EL (cell line): ENCODE data around the gene PRKCE.

Source experiments
- DNase-seq: peaks from one replicate; pipeline ENCODE4 v3.0.0-alpha.2; 2016

The PRKCE gene

DNA sequence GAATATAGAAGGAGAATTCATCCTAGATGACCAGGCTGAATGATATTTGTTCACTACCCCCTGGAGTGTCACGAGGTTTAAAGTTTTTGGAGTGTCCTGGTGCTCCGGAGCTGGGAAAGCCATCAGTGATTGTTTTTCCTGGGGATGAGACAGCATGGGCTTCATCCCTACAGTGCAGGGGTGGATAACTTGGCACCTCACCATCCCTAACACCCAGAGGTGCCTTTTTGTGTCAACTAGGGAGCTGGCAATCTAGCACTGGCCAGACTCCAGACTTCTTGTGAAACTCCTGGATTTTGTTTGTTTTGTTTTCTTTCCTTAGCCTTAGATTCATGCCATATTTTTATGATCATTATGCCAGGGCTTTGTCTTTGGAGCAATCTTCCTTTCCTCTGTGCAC is 164.8 kb downstream of the PRKCE start:
- DNase-seq = peak; percentile 49

DNA sequence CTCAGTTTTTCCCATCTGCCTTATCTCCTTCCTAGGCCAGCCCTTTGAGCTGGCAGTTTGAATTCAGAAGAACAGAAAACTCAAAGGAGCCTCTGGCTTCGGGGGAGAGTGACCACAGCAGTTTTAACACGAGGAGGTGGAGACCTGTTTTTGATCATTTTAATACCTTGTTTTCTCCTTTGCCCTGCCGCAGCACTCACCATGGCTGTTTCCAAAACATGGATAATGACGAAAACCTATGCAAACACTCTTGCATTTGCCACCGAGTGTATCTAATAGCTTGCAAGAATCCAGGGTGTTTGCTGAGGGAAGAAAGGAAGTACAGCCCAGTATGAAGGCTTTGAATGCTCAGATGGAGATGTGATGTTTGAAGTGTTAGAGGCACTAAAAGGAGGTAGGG is 167.1 kb downstream of the PRKCE start:
- DNase-seq = no peak

DNA sequence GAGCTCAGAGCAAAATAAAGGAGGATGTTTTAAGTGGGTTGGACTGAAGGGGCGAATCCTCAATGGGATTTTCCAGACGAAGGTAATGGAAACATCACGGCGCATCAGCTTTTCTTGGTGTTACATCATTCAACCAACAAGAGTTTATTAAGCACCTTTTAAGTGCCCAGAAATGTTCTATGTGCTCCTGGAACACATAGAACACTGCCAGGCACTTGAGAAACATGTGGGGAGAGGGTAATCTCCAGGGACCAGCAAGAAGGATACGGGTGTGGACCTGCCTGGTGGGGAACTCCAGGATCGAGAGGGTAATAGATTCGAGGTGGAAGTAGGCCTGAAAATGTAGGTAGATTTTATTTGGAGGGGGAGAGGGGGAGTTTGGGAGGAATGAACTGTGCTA is 168.6 kb downstream of the PRKCE start:
- no peak for DNase-seq

DNA sequence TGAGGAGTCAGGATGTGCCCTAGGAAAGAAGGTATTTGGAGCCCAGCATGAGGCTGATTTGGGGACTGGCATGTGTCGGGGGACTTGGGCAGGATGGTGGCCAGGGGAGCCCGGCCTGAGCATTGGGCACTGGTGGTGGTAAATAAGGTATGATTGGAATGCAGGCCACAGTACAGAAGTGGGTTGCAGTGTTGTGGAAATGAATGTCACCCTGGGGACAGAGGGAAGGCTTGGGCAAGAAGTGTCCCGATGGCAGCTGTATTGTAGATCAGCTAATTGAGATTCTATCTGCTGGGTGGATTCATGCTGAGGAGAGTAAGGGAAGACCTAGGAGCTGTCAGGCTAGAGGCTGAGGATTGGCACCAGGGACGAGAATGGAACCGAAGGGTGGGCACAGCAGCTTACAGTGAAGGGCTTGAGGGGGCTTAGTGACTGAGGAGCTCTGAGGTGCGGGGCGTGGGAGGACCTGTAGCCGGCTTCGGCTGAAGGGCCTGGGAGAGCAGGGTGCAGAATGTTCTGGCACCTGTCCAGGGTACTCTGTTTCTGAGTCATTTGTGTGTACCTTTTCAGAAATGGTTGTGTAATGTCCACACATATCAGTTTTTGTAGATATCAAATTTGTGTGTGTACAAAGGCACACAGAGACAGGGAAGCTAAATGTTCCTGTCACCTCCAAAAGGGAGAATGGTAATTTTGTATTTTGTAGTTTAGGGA is 170.2 kb downstream of the PRKCE start:
- DNase-seq = peak; percentile 48

DNA sequence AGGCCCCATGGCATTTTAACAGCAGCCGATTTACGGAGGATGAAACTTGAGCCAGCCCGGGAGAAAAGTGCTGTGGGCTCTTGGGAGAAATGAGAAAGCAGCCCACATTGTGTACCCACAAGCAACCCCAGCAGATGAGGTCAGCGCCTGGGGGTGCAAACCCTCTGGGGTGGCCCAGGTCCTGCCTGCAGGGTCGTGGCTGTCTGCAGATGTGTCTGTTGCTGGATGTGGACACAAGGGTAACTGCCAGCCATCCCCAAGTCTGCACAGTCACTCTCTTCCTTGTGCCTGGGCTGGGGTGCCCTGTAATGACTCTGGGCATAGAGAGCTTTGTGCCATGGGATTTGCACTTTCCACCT is 170.8 kb downstream of the PRKCE start:
- peak; percentile 23 for DNase-seq

DNA sequence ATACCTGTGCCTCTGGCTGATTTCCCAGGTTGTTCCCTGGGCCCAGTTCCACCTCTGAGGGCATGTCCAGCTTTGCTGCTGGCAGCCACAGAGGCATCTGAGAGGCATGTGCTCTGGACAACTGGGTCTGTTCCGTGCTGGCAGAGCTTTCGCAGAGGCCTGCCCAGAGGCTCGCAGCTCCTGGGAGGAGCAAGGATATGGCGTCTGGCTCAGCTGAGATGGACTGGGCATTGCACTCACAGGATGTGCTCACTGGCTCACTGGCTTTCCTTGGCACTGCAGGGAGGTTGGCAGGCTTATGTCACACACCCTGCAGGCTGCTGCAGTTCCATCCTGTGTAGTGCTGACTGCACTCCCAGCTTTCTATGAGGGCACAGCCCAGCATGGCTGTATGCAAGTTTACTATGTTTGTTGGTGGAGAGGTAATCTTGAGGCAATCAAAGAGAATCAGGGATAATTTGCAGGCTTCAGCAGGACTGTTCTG is 172.3 kb downstream of the PRKCE start:
- DNase-seq = no peak

DNA sequence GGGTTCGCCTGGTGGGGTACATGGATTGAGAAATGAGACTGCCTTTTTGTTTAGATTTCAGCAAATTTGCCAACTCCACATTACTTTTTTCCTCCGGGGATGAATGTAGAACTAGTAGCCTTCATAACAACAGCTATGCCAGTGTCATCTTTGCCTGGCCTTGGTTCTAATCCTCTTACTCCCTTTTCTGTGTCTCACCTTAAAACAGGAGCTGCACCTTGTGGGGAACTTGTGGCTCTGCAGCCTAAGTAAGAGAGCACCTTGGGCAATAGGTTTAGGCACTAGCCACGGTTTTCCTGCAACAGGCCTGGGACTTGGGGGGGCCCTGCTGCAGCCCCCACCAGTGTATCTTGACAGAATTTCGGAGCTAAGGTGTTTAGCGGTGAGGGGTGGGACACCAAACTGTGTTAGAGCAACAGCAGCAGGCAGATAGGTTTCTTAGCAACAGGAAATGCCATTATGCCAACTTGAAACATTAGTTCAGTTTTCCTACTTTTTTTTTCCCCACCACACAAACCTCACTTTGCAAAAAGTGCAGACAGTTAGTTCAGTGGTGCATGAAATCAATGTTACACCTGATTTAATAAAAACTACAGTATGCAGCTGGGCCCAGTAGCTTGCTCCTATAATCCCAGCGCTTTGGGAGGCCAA is 173.7 kb downstream of the PRKCE start:
- DNase-seq = no peak

DNA sequence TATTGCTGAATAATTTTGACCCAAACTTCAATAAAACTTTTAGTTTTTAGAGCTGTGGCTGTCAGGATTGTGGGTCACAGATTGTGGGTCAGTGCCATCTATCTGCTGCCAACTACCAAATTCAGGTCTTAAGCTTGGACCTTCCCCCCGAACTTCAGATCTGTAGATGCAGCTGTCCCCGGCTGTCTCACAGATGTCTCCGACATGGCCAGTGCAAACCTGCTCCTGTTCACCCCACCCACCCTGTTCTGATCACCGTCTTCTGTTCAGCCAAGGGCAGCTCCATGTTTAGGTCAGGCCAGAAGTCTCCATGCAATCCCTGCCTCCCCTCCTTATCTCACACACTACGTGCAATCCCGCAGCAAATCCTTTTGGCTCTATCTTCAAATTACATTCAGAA is 175.0 kb downstream of the PRKCE start:
- no peak for DNase-seq

DNA sequence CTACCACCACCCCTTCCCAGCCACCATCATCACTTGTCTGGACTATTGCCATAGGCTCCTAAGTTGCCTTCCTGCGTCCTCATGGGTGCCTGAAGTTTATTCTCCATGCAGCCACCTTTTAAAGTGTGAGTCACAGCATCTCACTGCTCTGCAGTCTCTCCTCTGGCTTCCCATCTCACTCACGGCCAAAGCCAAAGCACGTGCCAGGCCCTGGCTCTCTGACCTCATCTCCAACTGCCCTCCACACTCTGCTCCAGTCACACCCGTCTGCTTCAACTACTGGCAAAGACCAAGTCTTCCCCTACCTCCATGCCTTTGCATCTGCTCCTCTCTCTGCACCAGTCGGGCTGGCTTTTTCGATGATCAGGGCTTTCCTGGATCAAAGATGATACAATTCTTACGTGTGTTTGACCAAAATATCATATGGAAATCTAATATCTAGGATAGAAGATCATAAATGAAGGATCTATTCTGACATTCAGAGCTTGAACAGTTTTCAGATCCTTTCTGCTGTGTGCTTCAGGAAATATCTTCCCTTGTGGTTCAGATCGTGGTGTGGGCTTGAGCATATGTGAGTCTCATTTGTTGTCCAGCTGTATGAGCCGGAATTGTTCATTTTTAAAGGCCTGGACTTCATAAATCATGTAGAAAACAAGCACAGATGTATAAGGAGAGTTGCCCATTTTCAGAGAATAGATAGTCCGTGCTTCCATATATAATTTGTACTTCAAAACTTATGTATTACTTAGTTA is 175.6 kb downstream of the PRKCE start:
- DNase-seq = peak; percentile 78

DNA sequence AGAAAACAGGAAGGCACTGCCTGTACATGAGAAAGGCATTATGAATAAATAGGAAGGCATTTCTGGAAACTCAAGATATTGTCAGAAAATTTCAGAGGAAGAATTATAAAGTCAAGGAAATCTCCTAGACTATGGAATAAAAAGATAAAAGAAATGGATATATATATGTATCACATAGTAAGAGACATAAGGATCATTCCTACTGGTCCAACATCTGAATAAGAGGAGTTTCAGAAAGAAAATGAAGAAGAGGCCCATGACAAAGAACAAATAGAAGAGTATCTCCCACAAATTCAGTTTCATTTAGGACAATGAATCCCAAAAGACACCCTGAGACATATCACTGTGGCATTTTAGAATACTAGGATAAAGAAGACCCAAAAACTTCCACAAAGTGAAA is 178.8 kb downstream of the PRKCE start:
- DNase-seq = no peak

DNA sequence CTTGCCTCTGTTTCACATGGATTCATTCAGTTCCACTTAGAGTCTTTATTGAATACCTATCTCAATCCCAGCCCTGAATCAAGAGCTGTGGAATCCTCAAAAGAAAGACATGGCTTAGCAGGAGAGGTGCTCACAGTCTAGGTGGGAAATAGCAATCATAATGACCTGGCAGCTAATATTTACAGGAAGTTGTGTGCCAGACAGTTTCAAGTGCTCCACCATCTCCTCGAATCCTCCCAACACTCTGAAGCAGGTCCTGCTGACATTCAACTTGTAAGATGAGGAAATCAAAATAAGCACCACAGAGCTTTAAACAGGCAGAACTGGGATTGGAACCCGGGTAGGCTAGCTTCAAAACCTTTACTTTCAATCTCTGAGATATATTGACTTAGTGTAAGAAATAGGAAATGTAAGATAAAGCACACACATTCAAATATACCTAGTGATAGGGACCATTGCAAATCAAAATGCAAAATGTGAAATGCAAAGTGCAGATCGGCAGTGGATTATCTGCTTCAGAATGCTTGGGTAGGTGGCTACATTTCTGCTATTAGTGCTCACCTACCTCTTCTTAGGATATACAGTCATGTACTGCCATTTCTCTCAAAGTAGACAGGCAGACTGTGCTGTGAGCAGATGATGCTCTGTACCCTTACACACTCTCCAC is 182.0 kb downstream of the PRKCE start:
- no peak for DNase-seq

DNA sequence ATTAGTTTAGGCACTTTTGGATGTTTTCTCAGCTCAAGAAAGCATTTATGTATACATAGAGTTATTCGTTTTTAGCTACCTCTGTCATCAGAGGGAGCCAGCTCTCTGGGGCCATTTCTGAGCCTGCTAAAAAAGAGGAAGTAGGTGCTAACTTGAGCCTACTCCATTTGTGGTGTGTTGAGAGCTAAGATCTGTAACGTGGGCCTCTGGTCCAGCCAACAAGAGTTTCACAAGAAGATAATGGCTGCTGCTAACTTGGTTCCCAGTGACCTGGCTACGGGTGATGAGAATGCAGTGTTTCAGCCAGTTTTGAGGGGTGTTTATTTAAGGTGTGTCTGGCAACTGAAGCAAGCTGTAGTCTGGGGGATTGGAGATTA is 182.5 kb downstream of the PRKCE start:
- no peak for DNase-seq

DNA sequence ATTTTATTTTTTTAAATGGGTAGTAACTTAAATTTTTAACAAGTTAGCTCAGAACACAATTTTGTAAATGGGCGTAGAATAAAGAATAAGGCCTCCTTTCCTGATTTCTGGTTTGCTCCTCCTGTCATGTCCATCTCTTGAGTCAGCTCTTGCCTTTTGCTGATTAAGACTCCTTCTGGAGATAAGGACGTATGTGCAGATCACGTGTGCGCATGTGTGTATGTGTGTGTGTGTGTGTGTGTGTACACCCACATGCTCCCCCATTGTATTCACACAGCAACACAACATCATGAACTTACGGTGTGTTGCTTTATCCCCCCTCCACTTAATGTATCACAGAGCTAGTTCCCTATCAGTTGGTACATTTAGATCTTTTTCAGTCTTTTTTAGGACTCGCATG is 182.9 kb downstream of the PRKCE start:
- no peak for DNase-seq

DNA sequence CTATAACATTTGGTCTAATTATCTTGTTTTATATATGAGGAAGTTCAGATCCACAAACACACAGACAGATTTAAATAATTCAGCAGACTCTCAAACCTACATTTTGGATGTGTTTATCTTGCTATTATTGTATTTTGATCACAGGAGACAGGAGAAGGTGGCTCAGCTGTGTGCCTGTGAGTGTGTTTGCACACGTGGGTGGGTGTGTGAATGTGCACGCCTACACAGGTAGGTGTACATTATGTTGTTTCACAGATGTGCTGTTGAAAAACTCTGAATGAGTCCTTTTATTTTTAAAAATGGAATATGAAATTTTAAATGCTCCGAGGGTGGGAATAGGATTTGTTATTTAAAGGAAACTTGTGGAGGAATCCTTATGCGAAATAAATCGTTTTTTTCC is 183.4 kb downstream of the PRKCE start:
- DNase-seq = no peak

DNA sequence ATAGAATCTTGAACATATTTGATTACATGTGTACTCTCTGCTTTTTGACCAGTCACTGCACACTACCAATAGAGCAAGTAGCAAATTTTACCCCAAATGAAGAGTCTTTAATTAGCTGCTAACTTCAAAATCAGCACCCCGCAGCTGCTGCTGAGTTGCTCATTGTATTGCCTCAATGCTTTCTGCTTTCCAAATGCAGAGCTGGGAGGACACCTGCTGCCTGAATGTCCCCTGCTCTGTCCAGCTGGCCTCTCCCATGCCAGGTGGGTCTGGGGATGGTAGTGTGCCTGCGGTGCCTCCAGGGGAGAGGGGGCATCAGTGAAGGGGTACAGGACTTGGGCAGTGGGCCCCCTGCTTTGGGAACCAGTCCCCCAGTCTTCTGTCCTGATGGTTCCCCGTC is 184.8 kb downstream of the PRKCE start:
- DNase-seq = no peak

DNA sequence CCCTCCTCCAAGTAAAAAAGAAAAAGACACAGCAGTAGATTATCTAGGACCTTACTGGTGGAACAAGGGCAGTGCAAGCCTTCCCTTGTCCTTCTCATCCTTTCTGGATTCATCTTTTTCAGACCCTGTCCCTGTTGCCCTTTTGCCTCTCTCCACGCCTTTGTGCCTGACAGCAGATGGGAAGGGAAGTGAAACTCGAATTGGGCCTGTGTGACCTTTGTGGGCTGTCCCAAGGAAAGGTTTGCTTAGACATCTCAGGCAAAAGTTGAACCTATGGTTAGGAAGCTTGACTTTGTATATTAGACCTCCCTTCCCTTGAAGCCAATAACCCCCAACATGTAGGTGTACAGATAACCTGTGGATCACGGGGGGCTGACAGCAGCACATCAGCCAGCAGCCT is 185.3 kb downstream of the PRKCE start:
- DNase-seq = no peak

DNA sequence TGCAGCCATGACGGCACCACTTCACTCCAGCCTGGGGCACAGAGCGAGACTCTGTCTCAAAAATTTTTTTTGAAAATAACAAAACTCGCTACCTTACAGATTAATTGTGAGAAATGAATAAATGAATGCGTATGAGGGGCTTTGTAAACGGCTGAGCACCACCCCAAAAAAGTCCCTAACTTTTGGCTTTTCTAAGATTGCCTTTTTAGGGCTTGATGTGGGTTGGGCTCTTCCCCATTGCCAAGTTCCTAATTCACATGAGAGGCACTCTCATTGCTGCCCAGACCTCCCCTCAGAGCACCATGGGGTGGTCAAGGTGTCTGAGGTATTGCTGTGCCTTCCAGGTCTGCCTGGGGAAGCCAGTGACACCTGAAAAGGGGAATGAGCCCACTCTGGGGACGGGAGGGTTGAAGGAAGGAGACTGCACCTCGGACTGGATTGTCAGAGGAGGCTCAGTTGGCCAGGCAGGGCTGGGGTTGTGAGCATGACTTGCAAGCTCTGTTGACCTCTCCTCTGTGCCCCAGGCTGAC is 186.4 kb downstream of the PRKCE start:
- DNase-seq = no peak

DNA sequence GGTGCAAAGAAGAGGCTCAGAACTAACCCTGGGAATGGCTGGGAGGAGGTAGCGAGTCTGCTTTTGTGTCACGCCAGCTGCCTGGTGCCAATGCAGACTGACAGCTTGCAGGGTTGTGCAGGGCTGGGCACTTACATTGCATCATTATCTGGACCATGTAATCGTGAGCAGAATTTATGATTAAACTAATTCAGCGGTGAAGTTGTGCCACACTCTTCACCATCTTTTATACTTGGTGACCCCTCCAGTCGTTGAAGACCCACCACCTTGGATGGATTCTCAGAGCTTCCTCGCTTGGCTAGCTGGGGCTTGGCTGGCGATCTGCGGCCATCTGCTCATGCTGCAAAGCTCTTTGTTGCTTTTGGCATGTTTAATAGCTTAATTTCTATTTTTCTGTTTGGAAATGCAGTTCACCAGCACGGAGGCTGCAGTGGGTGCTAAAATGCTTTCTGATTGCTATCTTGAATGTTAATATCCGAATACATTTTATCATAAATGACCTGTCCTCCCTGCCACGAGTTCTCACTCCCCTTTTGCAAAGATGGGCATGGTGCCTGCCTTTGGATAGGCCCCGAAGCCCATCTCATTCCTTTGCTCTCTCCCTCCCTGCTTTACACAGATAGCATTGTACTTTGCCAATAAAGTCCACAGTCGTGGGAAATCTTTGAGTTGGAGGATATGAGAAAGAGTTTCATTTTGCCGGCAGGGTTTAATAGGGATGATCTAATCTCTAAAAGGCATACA is 188.2 kb downstream of the PRKCE start:
- peak; percentile 56 for DNase-seq

DNA sequence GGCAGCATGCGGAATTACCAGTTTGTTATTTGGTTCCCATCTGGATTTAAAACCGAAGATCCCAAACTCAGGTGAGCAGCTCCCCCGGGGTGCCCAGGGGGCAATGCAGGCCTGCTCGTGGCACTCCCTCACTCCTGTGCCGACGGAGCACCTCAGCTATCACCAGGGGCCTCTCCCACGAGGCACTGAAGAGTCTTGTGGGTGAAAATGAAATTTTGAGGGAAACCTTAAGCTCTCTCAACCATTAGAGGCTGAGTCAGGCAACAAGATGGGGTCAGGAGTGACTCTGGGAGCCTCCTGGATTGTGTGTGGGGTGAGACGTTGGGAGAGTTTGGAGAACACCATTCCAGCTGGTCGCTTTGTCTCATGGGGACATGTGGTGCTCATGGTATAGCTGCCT is 189.0 kb downstream of the PRKCE start:
- DNase-seq = no peak

DNA sequence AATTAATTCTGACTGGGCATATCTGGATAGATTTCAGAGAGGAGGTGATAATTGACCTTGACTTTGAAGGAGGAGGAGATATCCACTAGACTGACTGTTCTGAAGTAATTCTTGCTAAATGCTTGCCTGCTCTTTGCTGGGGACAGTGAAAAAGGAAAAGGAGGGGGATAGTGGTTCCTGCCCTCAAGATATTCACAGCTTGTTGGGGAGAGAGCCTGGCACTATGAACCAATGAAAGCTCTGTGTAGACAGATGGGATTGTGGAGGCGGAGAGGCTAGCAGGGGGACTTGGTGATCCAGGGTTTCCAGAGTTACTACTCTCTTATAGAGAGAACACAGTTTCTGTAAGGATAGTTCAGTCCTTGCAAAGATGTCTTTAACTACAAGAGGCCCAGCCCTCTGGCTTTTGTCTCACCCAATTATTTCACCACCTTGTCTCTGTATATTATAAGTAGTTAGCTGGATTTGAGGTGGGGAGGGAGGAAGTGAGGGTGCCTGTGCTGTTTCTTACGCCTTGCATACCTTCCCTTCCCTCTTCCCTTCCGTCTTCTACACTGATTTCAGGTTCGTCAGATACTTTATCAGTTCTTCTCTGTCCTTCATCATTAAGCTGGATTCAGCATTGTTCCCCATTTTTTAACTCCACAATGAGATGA is 190.4 kb downstream of the PRKCE start:
- no peak for DNase-seq

DNA sequence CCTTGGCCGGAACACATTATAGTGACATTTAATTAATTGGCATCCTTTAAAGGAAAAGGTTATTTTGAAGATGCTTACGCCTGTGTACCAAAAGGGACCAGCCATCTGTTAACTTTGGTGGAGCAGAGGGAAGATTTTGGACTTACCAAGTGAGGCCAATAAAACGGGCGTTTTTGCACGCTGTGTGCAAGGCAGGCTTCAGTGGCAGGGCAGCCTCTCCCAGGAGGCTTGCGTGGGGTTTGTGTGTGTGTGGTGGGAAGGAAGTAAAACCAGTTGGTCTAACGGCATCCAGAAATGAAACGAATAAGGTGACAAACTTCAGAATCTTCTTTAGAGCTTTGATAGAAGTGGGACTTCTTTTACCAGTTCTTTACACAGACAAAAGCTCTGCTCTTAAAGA is 191.7 kb downstream of the PRKCE start:
- no peak for DNase-seq
